Fibroblast of gingiva (primary cell): ENCODE data around the gene UNC13D.
"Not testable (repeated sequence)": the region's sequence is repeated elsewhere in the genome, so short reads cannot be mapped to it uniquely, and the experiment has no call there.

Experiments
- DNase-seq: peaks from one replicate; pipeline ENCODE4 v3.0.0-alpha.2; 2011; ENCODE audit warnings: low read depth

Gene UNC13D

DNA sequence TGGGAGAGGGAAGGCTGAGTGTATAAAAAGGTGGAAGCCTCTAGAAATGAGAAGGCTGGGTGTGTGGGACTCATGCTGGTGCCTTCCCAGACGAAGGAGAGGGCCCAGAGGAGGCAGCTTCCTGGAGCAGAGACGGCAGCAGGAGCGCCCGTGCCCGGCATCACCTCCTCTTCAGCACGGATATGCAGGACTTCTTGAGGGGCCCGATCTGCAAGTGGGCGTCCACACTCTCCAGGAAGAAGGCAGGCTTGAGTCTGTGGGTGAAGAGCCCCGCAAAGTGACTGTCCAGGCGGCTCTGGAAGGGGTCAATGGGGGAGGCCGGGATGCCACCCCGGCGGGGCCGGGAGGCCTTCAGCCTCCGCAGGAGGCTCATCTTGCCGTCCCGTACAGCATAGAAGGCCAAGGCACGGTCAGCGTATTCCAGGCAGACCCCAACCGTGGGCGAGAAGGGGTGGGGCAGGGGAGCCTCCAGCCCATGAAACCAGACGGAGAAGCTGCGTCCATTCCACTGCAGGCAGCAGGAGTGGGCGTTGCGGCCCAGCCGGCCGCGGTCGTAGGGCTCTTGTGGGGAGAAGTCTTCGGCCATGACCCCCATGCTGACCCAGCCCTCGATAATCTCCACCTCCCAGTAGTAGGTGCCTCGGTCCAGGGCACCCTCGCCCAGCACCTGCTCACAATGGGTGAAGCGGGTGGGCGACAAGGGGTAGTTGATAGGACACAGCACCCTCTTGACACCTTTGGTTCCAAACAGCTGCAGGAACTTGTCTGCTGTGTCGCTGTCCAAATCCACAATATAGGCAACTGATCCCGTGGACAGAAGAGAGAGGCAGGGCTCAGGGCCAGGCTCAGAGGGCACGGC, 30.3 kb upstream of the UNC13D start:
- DNase-seq = no peak

GRCh38 chr17:75873587-75874322, 29.6 kb upstream of the UNC13D start:
- no peak for DNase-seq

GRCh38 chr17:75872434-75873351, 28.5 kb upstream of the UNC13D start:
- peak; percentile 84 for DNase-seq

GRCh38 chr17:75870228-75870627, 26.0 kb upstream of the UNC13D start:
- not testable (repeated sequence) for DNase-seq

DNA sequence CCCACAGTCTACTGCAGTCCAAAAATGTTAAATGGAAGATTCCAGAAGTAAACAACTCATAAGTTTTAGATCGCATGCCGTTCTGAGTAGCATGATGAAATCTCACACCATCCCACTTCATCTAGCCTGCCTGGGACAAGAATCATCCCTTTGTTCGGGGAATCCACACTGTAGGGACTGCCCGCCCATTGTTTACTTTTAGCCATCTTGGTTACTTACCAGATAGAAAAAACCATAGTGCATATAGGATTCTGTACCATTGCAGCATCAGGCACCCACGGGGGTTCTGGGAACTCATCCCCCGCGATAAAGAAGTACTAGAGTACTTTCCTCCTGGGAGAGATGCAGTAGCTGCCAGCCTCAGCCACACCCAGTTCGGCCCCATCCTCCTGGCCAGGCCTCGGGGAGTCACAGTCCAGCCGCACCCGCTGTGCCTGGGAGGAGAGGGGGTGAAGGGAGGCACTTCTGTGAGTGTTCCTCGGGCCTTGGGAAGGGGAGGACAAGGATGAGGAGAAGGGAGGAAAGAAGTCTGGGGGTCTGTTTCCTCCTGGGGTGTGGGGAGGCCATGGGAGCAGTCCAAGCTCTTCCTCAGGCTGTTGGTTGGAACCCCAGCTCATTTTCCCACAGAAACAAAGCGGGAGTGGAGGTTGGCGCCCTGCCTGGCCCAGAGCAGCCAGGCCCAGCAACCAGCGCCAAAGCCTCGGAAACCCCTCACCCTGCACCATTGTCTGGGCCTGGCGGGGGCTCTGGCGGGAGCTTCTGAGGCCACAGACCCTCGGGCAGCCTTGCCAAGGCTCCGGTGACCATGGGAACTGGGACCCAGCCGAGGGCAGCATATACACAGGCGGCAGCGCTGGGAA, 25.3 kb upstream of the UNC13D start:
- peak; percentile 88 for DNase-seq

GRCh38 chr17:75868730-75869281, 24.6 kb upstream of the UNC13D start:
- DNase-seq = not testable (repeated sequence)

GRCh38 chr17:75865404-75866188, 21.4 kb upstream of the UNC13D start:
- DNase-seq = not testable (repeated sequence)

DNA sequence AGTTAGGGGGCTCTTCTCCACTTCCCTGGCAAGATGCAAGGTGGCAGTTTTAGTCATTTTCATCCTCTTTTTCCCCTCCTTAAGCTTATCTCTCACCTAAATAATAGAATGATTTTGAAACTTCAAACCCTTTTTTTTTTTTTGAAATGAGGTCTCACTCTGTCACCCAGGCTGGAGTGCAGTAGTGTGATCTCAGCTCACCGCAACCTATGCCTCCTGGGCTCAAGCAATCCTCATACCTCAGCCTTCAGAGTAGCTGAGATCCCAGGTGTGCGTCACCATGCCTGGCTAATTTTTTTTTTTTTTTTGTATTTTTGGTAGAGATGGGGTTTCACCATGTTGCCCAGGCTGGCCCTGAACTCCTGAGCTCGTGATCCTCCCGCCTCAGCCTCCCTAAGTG, 20.7 kb upstream of the UNC13D start:
- not testable (repeated sequence) for DNase-seq

- DNase-seq = peak; percentile 83
Observed at GRCh38 chr17:75864448-75864871, 20.3 kb upstream of the UNC13D start.

- DNase-seq = no peak
Observed at GRCh38 chr17:75861927-75862317, 17.7 kb upstream of the UNC13D start.

DNA sequence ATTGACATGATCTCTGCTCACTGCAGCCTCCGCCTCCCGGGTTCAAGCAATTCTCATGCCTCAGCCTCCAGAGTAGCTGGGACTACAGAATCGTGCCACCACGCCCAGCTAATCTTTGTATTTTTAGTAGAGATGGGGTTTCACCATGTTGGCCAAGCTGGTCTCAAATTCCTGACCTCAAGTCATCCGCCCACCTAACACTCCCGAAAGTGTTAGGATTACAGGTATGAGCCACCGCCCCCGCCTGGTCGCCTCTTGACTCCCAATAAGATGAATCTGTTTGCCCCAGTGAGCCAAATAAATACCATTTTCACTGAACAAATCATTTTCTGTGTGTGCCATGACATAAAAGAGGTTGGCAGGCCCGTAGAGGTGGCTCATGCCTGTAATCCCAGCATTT, 15.2 kb upstream of the UNC13D start:
- DNase-seq = not testable (repeated sequence)

DNA sequence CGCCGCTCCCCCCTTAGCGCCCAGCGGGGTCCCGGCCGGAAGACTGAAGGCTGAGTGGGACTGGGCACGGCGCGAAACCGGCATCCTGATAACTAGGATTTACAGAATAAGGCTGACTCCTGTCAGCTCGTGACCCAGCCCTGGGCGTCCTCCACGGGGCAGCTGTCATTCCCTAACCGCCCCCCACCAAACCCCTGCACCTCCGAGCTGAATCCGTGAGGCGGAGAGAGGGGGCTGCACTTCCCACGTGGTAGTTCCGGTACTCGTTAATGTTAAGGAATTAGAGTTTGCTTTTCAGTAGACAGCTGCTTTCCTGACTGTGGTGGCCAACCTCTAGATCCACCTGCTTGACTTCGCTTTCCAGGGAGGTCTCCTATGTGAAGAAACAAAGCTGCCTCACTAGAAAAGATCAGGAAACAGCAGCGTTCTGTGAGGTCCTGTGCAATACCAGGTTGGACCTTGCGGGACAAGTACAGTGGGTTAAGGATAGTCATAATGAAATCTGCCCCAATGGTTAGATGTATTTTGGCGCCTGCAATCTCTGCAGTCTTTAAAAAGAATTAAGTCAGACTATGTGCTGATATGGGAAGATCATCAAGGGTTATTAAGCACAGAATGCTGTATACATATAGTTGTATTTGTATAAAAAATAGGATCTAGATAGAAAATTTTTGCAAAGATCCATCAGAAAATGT, 12.0 kb upstream of the UNC13D start:
- DNase-seq = no peak

DNA sequence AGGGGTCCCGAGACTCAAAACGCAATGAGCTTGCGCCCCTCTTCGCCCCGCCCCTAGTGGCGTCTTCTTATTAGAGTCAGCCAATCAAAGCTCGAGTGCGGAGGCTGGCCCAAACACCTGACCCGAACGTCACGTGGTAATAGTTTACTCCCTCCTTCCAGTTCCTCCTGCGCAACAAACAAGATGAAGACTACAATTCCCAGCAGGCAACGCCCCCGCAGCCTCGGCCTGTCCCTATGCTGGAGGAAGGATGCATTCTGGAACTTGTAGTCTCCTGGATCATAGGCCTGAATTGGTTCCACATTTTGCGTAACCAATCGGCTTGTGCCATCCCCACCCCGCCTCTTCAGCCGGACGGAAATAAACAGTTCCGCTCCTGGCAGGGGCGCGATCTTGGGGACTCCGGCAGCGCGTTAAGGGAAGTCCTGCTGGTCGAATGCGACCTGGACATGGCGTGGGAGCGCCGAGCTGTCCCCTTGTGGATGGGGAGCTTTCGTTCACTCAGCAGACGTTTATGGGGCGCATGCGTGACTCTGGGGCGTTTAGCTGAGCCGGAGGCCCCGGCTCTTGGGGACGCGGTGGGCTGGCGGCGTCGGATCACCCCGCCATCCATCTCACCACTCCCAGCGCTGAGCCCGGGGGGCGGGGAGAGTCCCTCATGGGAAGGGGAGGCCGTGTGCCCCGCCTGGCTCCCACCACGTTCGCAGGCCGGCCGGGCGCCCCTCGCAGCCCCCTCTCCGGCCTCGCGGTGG, 11.3 kb upstream of the UNC13D start, which contains the start of gene WBP2:
Gene WBP2 (minus strand): TSS at position 26 of the 752 bp plus-strand sequence. CDS start 38 bp downstream, outside the sequence.
- peak; percentile 100 for DNase-seq

- DNase-seq = no peak
Observed at GRCh38 chr17:75854881-75855309, 10.7 kb upstream of the UNC13D start.

DNA sequence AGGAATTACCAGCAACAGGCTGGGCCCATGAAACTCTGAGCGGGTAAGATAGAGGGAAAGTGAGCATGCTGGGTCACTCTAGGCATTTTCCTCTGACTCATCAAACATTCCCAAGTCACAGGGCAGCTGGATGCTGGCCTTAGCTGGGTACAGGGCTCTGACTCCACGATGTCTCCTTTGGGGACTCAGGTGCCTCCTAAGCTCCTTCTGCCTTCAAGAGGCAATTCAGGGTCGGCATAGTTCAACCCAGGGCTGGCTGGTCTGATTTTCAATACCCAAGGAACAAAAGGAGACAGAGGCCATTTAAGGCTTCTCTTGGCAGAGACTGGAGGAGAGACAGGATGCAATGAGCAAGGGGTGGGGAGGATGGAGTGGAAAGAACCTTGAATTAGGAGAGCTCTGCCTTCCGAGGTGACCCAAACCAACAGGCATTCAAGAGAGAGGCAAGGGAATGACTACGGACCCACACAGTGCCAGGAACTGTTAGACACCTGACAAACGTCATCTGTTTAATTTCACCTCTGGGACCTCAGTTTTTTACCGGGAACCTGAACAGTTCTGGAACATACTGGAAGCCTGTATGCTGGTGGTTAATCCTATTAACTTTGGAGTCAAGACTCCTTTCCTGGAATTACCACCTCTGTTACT, 10.0 kb upstream of the UNC13D start:
- peak; percentile 62 for DNase-seq

GRCh38 chr17:75853433-75853832, 9.2 kb upstream of the UNC13D start:
- DNase-seq = peak; percentile 59

- not testable (repeated sequence) for DNase-seq
Observed at GRCh38 chr17:75851693-75851991, 7.4 kb upstream of the UNC13D start.
